ENCODE data around the gene PDE8A. TPM values are rescaled to one million over a fixed set of nuclear protein-coding genes. Genes with fewer than 3 reads are reported as not detected.

Gene PDE8A
- total RNA-seq, 2 donors from 2014 or later, result 30.9 to 48.8 TPM

DNA sequence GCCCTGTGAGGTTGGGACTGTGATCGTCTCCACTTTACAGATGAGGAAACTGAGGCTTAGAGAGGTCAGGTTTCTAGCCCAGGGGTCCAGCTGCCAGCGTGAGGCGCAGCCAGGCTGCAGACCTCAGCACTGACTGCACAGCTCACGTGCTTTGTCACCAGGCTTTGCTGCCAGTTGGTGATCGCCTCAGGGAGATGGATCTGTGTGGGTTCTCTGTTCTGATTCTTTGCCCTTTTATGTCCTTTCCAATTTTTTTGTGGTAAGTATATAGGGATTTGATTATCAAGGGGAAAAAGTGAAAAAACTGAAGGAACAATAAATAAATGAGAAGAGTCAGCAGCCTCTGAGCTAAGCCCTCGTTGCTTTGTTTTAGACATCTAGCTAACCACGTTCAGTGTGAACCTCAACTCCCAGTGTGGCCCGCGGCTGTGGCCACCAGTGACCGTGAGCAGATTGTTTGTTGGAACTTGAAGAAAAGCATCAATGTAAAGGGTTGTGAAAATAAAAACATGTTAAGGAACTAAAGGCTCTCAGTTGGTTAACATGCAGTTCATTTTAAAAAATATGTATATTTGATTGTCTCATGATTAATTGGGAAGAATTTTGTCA lies 117.6 kb downstream of the PDE8A start:
- intact Hi-C loops (cut with DNase I), result no loop called here
- no peak for DNase-seq (ENCODE audit: low spot score)

DNA sequence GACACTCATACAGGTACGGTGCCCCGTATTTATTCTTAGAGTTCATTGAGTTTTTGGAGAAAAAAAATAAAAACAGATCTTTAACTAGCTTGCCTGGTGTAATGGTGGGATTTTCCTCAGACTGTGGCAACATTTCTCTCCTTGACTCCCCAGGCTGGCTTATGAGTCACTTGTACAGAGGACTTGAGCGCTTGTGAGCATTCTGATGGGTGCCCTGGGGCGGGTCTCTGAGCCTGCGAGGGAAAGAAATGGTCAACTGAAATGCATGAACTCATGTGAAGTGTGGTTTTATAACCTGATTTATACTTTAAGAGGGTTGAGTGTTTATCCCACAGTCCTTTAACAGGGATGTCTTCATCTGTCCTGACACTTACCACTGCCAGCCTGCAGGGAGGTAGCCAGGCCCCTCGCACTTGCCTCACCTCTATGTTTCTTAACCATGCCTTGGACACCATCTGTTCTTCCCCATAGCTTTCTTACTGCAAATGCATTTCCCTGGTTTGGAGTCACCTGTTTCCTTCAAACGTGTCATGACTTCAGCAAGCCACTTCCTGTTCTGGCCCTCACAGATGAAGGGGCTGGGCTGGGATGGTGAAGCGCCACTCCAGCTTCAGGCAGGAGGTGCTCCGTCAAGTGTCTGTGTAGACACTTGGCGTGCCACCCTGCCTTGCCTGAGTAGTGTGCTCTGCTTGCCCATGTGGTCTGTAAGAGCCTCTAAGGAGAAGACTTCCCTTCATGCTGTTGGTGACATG lies 118.7 kb downstream of the PDE8A start:
- DNase-seq (ENCODE audit: low spot score), result no peak
- intact Hi-C loops (cut with DNase I), result no loop called here

DNA sequence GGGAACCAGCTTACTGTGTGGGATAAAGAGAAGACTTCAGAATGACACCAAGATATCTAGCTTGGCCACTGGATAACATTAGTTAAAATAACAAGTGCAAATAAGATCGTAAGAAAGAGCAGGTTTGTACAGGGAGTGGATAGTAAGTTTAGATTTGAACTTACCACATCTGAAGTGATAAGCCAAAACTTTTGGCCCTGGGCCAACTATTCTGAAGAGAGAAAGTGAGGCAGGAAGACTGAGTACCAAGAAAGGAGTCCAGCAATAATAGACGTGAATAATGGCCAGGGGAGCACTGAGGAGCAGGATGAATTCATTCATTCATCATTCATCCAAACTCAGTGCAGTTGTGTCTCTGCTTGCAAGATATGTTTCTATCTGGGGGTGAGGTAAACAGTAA lies 122.9 kb downstream of the PDE8A start:
- no peak for DNase-seq (ENCODE audit: low spot score)
- intact Hi-C loops (cut with DNase I), result no loop called here

DNA sequence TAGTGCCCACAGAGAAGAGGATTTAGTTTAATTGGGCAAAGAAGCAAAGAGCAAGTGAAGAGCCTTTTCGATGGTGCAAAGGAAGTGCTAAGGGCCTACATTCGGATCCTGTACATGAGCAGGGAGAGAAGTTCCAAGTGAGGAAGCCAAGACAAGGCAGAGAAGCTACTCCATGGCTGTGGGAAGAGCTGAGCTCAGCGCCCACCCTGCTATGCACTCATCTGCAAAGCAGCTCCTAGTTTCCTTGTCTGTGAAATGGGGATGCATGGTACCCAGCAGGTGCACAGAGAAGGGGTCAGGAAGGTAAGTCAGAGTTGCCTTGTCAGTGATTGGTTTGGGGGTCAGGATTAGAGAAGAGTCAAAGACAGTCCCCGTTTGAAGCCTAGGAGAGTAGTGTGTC lies 126.5 kb downstream of the PDE8A start:
- intact Hi-C loops (cut with DNase I), result no loop called here
- no peak for DNase-seq (ENCODE audit: low spot score)

DNA sequence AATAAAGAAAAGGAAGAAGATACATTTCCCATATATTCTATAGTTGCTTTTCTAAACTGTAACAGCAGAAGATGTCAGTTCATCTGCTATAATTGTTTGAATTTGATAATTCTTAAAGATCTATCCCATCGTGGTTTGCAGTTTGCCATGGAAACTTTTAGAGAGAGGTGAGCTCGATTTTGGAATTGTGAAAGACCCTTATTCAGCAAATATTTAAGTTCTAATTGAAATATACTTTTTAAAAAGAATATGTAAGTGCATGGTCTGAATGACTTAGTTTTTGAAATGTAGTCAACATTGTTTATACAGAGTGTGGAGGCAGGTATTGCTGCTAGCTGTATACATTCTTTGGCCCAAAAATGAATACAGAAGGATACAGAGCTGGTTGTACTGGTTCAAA lies 127.7 kb downstream of the PDE8A start:
- no peak for DNase-seq (ENCODE audit: low spot score)
- intact Hi-C loops (cut with DNase I), result no loop called here

DNA sequence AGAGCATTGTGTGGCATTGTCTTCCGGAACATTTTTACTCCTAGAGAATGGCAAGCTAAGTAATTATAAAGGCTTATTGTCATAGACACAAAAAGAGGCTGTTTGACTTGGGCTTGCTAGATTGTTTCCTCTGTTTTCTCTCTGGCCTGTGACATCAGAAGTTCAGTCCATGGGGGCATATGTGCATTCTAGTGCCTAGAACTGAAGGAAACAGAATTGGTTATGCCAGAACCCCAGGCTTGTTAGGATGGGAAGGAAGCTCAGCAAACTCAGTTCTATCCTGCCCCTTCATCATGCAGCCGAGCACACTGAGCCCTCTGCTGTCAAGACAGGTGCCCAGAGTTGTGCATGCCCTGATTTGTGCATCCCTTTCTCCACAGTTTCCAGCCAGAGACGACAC lies 131.3 kb downstream of the PDE8A start:
- DNase-seq (ENCODE audit: low spot score), result no peak

DNA sequence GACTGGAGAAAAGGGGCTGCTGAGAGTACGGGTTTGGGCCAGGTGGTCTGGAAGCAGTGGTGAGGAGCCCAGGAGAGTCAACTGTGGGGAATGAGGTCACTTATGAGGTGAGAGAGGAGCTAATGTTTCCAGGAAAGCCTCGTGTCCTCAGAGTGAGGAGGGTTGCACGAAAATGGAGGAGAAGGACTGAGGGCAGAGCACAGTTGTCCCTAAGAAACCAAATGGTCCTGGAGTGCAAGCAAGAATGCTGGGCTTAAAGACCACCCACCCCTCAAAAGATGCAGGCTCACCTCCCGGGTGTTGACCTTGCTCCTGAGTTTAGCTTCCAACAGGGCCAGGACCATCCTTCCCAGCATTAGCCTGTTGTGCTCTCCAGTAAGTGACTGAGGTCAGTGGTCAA lies 133.2 kb downstream of the PDE8A start:
- intact Hi-C loops (cut with DNase I), result no loop called here
- no peak for DNase-seq (ENCODE audit: low spot score)

More for the DNA sequence above, 131.3 kb downstream of the PDE8A start:
- intact Hi-C loops (cut with DNase I), result no loop called here

DNA sequence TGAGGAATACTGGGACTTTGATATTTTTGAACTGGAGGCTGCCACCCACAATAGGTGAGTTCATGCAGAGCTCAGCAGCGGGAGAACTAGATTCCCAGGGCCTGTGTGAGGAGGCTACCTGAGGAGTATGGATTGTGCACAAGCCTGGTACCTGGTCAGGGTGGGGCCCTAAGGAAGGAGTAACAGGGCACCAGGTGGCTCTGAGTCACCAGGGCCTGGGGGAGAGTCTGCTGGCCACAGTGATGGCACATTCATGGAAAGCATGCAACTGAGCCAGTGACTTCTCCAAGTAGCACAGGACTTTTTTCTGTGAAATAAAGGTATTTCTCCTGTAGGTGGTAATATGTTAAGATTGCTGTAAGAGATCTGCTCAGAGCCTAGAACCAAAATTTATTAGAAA lies 134.4 kb downstream of the PDE8A start:
- intact Hi-C loops (cut with DNase I), result no loop called here
- no peak for DNase-seq (ENCODE audit: low spot score)

DNA sequence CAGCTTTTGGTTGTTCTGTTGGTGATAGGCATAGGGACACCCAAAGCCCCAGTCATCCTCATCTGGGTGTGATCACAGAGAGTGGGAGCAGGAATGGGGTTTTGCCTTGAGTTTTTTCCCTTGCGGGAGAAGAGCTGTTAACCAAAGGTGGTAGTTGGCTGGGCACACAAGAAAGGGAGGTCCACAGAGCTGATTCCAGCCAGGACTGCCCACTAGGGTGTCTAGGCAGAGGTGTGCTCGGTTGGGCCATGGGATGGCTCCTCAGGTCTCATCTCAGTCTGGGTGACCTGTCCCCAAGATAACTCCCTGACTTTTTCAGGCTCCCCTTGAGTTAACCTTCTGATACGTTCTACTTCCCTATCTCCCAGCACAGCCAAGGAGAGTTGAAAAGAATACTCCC lies 134.8 kb downstream of the PDE8A start:
- intact Hi-C loops (cut with DNase I), result no loop called here
- DNase-seq (ENCODE audit: low spot score), result no peak

DNA sequence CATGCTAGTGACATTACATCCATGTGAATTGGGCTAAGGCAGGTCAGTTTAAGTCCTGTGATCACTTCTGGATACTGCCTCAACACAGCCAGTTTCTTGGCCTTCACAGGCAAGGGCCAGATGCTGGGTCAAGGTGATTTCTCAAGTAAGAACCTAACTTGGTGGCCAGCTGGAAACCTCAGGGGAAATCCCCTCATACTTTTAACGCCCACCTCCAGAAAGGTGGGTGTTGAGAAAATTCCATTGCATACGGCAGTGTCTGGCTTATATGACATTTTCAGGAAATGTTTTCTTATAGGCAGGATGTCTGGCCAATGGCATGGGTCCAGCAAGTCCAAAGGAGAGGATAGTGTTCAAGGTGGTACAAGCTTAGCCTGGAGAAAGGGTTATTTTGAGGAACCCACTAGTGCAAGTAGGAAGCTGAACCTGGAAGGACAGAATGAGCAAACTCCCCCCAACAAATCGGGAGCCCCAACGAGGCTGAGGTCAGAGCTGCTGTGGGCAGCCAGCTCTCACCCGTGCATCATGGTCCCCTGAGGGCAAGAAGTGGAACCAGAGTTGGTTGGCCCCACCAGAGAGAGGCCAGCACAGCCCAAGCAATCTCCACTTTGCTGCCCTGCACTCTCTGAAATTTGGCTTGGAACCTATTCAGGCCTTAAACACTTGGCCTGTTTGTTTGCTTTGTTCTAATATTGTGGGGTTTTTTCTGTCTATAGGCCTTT lies 135.4 kb downstream of the PDE8A start:
- DNase-seq (ENCODE audit: low spot score), result no peak
- intact Hi-C loops (cut with DNase I), result no loop called here

DNA sequence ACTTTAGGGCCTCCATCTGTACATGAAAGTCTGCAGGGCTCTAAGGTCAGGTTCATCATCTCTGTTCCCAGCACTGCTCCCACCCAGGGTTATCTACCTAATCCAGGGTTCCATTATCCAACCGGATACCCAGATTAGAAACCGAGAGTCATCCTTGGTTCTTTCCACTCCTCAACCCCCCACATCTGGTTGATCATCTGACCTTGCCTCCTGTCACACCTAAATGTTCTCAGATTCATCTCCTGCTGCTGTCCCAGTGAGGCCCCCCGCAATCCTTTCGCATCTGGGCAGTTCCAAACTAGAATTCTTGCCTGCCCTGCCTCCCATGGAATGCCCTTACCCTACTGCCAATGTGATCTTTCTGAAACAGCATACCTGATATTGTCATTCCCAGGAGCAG lies 136.5 kb downstream of the PDE8A start:
- intact Hi-C loops (cut with DNase I), result no loop called here
- no peak for DNase-seq (ENCODE audit: low spot score)

DNA sequence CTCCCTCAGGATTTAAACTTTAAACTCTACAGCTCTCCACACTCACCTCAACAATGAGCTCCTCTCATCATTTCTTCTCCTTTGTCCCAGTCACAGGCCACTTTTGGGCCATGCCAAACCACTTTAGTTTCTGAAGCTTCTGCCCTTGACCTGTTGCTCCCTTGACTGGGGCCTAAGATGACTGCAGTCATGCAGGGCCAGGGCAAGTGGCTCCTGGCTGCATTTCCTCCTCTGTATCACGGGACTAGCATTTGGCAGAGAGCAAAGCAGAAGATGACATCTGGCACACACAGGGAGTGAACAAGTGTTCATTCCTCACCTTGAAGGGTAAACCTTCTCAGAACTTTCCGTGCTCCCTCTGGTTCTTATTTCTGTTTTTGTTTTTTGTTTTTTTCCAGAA lies 136.9 kb downstream of the PDE8A start:
- intact Hi-C loops (cut with DNase I), result no loop called here
- DNase-seq (ENCODE audit: low spot score), result no peak

DNA sequence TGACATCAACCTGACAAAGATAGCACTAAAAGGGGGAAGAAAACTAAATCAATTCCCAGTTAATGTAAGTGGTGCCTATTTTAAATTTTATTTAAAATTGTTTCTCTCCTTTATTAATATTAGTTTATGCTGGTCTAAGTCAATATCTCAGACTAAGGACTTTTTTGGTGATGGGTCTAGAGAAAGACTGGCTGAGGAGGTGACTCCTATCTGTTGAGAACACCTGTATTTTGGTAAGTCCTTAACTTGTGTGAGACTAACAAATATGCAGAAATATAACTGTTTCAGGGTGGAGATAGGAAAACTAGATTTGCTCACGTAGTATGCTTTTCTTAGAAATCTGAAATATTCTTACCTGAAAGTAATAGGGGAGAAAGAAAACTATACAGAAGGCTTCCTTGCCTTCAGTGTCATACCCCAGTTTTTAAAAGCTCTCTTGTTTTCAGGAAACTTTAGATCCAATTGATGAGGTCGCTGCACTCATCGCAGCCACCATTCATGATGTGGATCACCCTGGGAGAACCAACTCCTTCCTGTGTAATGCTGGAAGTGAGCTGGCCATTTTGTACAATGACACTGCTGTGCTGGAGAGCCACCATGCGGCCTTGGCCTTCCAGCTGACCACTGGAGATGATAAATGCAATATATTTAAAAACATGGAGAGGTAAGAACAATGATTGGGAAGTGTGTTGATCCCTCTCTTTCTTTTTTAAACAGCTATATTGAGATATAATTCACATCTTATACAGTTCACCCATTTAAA lies 138.9 kb downstream of the PDE8A start:
- peak; percentile 51 for DNase-seq (ENCODE audit: low spot score)

DNA sequence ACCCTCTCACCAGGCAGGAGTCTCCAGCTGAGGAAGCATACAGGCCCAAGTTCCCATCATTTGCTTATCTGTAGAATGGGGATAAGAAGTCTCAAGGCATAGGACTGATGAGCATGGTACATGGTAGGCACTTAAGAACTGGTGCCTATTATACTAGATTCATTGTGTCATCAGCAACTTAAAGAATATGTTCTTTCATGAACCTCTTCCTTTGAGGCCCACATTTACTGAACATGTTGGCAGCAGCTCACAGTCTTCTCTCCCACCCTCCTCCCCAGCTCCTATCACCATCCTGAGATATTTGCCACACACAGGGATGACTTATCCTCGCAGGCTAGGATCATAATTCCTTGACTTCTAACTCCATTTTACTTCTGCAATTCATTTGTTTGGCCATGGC lies 142.5 kb downstream of the PDE8A start:
- intact Hi-C loops (cut with DNase I), result no loop called here
- DNase-seq (ENCODE audit: low spot score), result no peak

More for the DNA sequence above, 138.9 kb downstream of the PDE8A start:
- intact Hi-C loops (cut with DNase I), result no loop called here

DNA sequence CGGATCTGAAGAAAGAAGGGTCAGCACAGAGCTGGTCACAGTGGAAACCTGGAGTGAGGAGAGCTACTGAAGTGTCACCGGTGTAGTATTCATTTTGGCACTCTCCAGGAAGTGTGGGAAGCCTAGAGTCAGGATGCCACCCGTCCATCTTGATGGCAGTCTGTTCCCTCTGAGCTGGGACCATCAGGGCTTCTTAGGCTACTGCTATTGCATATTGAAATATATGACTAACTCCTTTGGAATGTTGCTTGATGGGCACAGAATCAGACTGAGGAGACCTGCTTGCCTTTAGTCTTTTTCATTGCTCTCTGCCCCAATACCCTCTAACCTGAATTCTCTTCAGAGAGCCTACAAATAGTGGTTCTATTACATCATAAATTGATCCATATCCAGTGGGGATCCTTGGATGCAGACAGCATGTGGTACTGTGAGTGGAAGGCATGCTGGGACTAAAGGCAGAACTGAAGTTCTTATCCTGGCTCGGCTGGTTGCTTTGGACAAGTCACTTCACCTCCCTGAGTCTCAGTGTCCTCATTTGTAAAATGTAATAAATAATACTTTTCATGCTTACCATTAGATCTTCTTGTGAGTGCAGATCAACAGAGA lies 143.5 kb downstream of the PDE8A start:
- intact Hi-C loops (cut with DNase I), result no loop called here
- DNase-seq (ENCODE audit: low spot score), result peak; percentile 23

DNA sequence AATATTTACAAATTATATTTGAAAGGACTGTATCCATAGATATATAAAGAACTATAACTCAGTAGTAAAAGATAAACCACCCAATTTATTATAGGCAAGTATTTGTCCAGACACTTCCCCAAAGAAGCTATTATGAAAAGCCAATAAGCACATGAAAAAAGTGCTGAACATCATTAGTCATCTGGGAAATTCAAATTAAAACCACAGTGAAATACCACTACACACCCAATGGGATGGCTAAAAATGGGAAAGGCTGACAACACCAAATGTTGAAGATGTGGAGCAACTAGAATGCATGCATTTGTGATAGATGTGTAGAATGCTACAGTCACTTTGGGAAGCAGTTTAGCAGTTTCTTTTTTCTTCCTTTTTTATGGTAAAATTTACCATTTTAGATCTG lies 147.0 kb downstream of the PDE8A start:
- no peak for DNase-seq (ENCODE audit: low spot score)
- intact Hi-C loops (cut with DNase I), result no loop called here

DNA sequence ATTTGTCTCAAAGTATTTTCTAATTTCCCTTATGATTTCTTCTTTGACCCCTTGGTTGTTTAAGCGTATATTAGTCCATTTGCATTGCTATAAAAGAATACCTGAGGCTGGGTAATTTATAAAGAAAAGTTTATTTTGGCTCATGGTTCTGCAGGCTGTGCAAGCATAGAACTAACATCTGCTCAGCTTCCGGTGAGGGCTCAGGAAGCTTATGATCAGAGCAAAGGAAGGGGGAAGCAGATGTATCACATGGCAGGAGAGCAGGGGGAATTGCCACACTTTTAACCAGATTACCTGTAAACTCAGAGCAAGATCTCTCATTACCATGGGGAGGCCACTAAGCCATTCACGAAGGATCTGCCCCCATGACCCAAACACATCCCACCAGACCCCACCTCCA lies 148.2 kb downstream of the PDE8A start:
- DNase-seq (ENCODE audit: low spot score), result no peak
- intact Hi-C loops (cut with DNase I), result no loop called here

DNA sequence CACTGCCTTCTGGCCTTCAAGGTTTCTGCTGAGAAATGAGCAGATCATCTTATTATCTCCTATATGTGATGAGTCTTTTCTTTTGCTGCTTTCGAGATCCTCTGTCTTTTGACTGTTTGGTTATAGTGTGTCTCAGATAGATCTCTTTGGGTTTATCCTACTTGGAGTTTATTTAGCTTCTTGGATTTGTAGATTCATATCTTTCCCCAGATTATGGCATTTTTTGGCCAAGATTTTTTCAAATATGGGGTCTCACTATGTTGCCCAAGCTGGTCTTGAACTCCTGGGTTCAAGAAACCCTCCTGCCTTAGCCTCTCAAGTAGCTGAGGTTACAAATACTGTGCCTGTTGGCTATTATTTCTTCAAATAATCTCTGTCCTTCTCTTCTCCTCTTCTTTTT lies 150.3 kb downstream of the PDE8A start:
- intact Hi-C loops (cut with DNase I), result no loop called here

DNA sequence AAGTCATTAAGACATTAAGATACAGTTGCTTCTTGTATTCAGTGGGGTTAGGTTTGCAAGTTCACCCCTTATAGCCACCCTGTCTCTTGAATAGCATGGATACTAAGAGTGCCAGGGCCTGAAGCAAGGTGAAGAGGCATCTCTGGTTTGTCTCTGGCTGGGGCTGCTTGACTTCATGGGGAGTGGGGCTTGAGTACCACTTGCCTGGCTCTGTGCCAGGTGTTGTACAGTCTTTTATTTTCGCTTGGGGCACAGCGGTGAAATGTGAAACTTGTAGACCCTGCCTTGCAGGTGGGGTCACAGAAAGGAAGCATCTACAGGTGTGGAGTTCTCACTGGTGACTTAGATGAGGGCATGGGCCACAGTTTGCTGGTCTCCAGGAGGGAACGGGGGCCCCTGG lies 152.1 kb downstream of the PDE8A start:
- intact Hi-C loops (cut with DNase I), result no loop called here

More for the DNA sequence above, 150.3 kb downstream of the PDE8A start:
- DNase-seq (ENCODE audit: low spot score), result no peak

More for the DNA sequence above, 152.1 kb downstream of the PDE8A start:
- no peak for DNase-seq (ENCODE audit: low spot score)

All from posterior vena cava (tissue), 2 donors.